OCI-LY3 (cell line): Measurements from ENCODE around the gene SLC45A3.

Experiments
- H2AFZ ChIP-seq: fragments of 200-600, 300-600 bp; shearing (Covaris generic); 2 replicates; pipeline ENCODE4 v1.6.0; 2014; ENCODE audit warnings: antibody characterized with exemption, low read depth, low read length
- H3K27ac ChIP-seq: fragments of 200-600, 300-600 bp; sonication (generic); 2 replicates; pipeline ENCODE4 v1.5.1; 2014; ENCODE audit warnings: mild to moderate bottlenecking, low read length, moderate library complexity, mixed read lengths
- H3K27me3 ChIP-seq: fragments of 200-600, 300-600 bp; sonication (generic); 2 replicates; pipeline ENCODE4 v1.6.1; 2014; ENCODE audit warnings: low read depth, low read length, mixed read lengths
- H3K36me3 ChIP-seq: fragments of 200-600, 300-600 bp; sonication (generic); replicated peaks from 2 replicates; pipeline ENCODE3; 2014; ENCODE audit warnings: low read depth, low read length, mixed read lengths
- H3K4me1 ChIP-seq: fragments of 300-600, 200-600 bp; sonication (generic); 2 replicates; pipeline ENCODE4 v1.6.1; 2014; ENCODE audit warnings: low read length, mixed read lengths
- H3K4me2 ChIP-seq: fragments of 200-600, 300-600 bp; sonication (generic); 2 replicates; pipeline ENCODE4 v1.6.1; 2014; ENCODE audit warnings: low read length, mixed read lengths
- H3K4me3 ChIP-seq: fragments of 300-600, 200-600 bp; sonication (generic); 2 replicates; pipeline ENCODE4 v1.5.1; 2014; ENCODE audit warnings: antibody characterized with exemption, mild to moderate bottlenecking, low read length, moderate library complexity
- H3K79me2 ChIP-seq: fragments of 300-600, 200-600 bp; shearing (Covaris generic); 2 replicates; pipeline ENCODE4 v1.6.1; 2014; ENCODE audit warnings: mild to moderate bottlenecking, low read length, mixed read lengths
- H3K9ac ChIP-seq: fragments of 300-600, 200-600 bp; shearing (Covaris generic); 2 replicates; pipeline ENCODE4 v1.6.0; 2014; ENCODE audit warnings: mild to moderate bottlenecking, low read length, moderate library complexity
- H3K9me3 ChIP-seq: fragments of 200-600, 300-600 bp; shearing (Covaris generic); 2 replicates; pipeline ENCODE4 v1.6.1; 2014; ENCODE audit warnings: low read length, mixed read lengths; ENCODE audit not compliant: insufficient read depth
- H4K20me1 ChIP-seq: fragments of 200-600, 300-600 bp; sonication (generic); 2 replicates; pipeline ENCODE4 v1.6.1; 2016; ENCODE audit warnings: low read length, mixed read lengths; ENCODE audit not compliant: insufficient read depth
- EZH2phosphoT487 ChIP-seq: fragments of 200-600 bp; shearing (Covaris generic); IDR thresholded peaks from 2 replicates; pipeline ENCODE4 v1.6.1; 2018; ENCODE audit warnings: antibody characterized with exemption, mixed run types, low read depth
- TF ChIP-seq, protein P1 (sequence below): fragments of 200-600, 300-600 bp; sonication (generic); IDR thresholded peaks from 2 replicates; pipeline ENCODE4 v1.5.1; 2014; ENCODE audit warnings: antibody characterized with exemption, low read length, low read depth

Gene SLC45A3

DNA sequence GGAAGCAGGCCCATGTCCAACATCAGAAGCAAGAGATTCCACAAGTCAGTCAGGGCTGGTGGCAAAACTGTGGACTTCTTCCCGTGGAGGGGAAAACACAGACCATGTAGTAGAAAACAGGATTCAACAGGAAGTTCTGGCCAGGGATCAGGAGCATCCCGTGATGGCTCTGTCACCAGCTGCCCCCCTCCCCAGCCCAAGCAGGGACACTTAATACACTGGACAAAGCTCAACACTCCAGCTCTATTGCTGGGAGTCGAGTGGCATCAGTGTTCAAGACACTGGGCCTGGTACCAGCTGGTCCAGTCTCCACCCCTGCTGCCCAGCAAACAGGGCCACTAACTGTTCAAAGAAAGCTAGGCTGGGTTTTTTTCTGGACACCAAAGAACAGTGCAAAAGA, 3.7 kb downstream of the SLC45A3 start:
- peaks cover 23% of the 10 kb centered on the region for H3K79me2 ChIP-seq
- H3K36me3 ChIP-seq: no peaks in the 10 kb centered on the region
- H3K9ac ChIP-seq: no peak overlapping the region
- no peak for TF ChIP-seq EZH2phosphoT487
- TF ChIP-seq, protein P1, sequence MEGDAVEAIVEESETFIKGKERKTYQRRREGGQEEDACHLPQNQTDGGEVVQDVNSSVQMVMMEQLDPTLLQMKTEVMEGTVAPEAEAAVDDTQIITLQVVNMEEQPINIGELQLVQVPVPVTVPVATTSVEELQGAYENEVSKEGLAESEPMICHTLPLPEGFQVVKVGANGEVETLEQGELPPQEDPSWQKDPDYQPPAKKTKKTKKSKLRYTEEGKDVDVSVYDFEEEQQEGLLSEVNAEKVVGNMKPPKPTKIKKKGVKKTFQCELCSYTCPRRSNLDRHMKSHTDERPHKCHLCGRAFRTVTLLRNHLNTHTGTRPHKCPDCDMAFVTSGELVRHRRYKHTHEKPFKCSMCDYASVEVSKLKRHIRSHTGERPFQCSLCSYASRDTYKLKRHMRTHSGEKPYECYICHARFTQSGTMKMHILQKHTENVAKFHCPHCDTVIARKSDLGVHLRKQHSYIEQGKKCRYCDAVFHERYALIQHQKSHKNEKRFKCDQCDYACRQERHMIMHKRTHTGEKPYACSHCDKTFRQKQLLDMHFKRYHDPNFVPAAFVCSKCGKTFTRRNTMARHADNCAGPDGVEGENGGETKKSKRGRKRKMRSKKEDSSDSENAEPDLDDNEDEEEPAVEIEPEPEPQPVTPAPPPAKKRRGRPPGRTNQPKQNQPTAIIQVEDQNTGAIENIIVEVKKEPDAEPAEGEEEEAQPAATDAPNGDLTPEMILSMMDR: no peak
- H3K4me3 ChIP-seq: no peak overlapping the region
- no peaks in the 10 kb centered on the region for H4K20me1 ChIP-seq
- H3K4me2 ChIP-seq: no peak overlapping the region
- no peak overlapping the region for H2AFZ ChIP-seq
- no peaks in the 10 kb centered on the region for H3K27me3 ChIP-seq
- H3K27ac ChIP-seq: no peak overlapping the region
- no peaks in the 10 kb centered on the region for H3K9me3 ChIP-seq
- H3K4me1 ChIP-seq: peaks cover 39% of the 10 kb centered on the region

DNA sequence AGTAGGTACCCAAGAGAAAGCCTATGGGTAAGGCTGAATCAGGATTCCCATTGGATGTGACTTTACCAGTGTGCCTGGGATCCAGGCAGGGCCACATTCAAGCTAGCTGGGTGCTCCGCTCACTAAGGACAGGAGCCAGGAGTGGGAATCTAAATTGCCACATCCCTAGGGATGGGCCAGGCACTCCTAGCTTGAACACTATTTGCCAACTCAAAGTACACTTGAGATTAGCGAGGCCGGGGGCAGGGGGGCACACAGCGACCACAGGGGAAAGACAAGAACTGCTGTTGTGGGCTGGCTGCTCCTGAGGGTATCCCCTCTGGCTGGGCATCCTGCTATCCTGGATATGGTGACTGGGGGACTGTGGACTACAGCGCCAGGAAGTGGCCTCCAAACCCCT, 4.3 kb downstream of the SLC45A3 start:
- Histone ChIP-seq H3K27ac (no peak overlapping the region), H3K36me3 (no peaks in the 10 kb centered on the region), H3K4me3 (no peak overlapping the region), H3K27me3 (no peaks in the 10 kb centered on the region), H3K9me3 (no peaks in the 10 kb centered on the region), H4K20me1 (no peaks in the 10 kb centered on the region), H2AFZ (no peak overlapping the region), H3K9ac (no peak overlapping the region), H3K79me2 (peaks cover 27% of the 10 kb centered on the region), H3K4me2 (no peak overlapping the region), H3K4me1 (peaks cover 39% of the 10 kb centered on the region)
- no peak for TF ChIP-seq EZH2phosphoT487
- TF ChIP-seq, protein P1: no peak

DNA sequence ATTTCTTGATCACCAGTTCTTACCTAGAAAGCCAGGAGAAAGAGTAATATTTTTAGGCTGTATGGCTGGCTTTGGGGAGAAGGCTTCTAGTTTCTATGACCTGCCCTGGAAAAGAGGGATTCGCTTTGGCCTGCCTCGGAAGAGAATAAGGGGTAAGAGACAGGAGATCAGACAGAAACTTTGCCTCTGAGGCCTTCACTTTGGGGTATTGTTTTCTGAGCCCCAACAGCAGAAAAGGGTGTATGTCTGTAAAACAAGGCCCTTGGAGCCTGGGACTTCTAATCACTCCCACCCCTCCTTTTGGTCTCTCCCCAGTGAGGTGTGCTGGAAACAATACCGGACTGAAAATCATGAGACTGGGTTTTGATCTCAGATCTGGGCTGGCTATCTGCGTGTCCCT, 5.1 kb downstream of the SLC45A3 start:
- no peak overlapping the region for H2AFZ ChIP-seq
- H4K20me1 ChIP-seq: no peaks in the 10 kb centered on the region
- H3K4me1 ChIP-seq: peaks cover 42% of the 10 kb centered on the region
- no peak overlapping the region for H3K27ac ChIP-seq
- H3K4me2 ChIP-seq: no peak overlapping the region
- H3K27me3 ChIP-seq: no peaks in the 10 kb centered on the region
- H3K79me2 ChIP-seq: peaks cover 34% of the 10 kb centered on the region
- no peak overlapping the region for H3K4me3 ChIP-seq
- H3K9me3 ChIP-seq: no peaks in the 10 kb centered on the region
- no peak overlapping the region for H3K9ac ChIP-seq
- TF ChIP-seq, protein P1: no peak
- TF ChIP-seq EZH2phosphoT487: no peak
- no peaks in the 10 kb centered on the region for H3K36me3 ChIP-seq

DNA sequence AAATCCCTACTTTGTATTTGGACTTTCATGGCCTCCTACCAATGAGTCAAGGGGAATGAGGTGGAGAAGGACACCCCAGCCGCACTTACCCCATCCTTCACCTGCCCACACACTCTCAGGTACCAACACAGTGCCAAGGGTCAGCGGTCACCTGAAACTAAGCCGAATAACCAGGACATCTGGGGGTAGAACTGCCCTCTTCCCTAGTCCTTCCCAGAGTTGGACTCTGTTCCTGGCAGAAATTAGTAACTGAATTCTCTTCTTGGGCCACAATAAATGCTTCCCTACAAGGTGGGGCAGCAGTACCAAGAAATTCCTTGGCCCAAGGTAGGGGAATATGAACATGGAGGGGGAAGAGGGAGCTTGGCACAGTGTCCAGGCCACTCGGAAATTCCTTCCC, 7.3 kb downstream of the SLC45A3 start:
- H3K9me3 ChIP-seq: no peaks in the 10 kb centered on the region
- no peaks in the 10 kb centered on the region for H3K27me3 ChIP-seq
- TF ChIP-seq, protein P1: no peak
- no peak for TF ChIP-seq EZH2phosphoT487
- H3K4me1 ChIP-seq: peaks cover 52% of the 10 kb centered on the region
- no peaks in the 10 kb centered on the region for H3K36me3 ChIP-seq
- no peak overlapping the region for H3K4me3 ChIP-seq
- H4K20me1 ChIP-seq: no peaks in the 10 kb centered on the region
- H3K9ac ChIP-seq: no peak overlapping the region
- H3K79me2 ChIP-seq: peaks cover 33% of the 10 kb centered on the region
- no peak overlapping the region for H3K27ac ChIP-seq
- H3K4me2 ChIP-seq: no peak overlapping the region
- no peak overlapping the region for H2AFZ ChIP-seq
